ENCODE data around the gene PRAMEF27. TPM values are rescaled to one million over a fixed set of nuclear protein-coding genes. Genes with fewer than 3 reads are reported as not detected.

The PRAMEF27 gene
- total RNA-seq, 2 experiments from 2014 or later: not detected

Other genes starting within 250 kb of the PRAMEF27 start
- gene PRAMEF11, start 225.2 kb downstream of the PRAMEF27 start, total RNA-seq (2014; rRNA removed; shearing (Covaris generic)): not detected in 2 replicates
- gene PRAMEF11, start 225.2 kb downstream of the PRAMEF27 start, total RNA-seq (2022): not detected in 2 replicates
- not detected in 2 replicates for gene HNRNPCL1, start 207.9 kb downstream of the PRAMEF27 start, total RNA-seq (2014; rRNA removed; shearing (Covaris generic))
- not detected in 2 replicates for gene HNRNPCL1, start 207.9 kb downstream of the PRAMEF27 start, total RNA-seq (2022)
- not detected in 2 replicates for gene PRAMEF2, start 199.5 kb downstream of the PRAMEF27 start, total RNA-seq (2014; rRNA removed; shearing (Covaris generic))
- gene PRAMEF2, start 199.5 kb downstream of the PRAMEF27 start, total RNA-seq (2022): not detected in 2 replicates
- not detected in 2 replicates for gene PRAMEF4, start 170.4 kb downstream of the PRAMEF27 start, total RNA-seq (2014; rRNA removed; shearing (Covaris generic))
- not detected in 2 replicates for gene PRAMEF4, start 170.4 kb downstream of the PRAMEF27 start, total RNA-seq (2022)
- not detected in 2 replicates for gene PRAMEF10, start 158.3 kb downstream of the PRAMEF27 start, total RNA-seq (2014; rRNA removed; shearing (Covaris generic))
- gene PRAMEF10, start 158.3 kb downstream of the PRAMEF27 start, total RNA-seq (2022): not detected in 2 replicates
- not detected in 2 replicates for gene PRAMEF7, start 140.0 kb downstream of the PRAMEF27 start, total RNA-seq (2014; rRNA removed; shearing (Covaris generic))
- not detected in 2 replicates for gene PRAMEF7, start 140.0 kb downstream of the PRAMEF27 start, total RNA-seq (2022)
- gene PRAMEF6, start 109.0 kb downstream of the PRAMEF27 start, total RNA-seq (2014; rRNA removed; shearing (Covaris generic)): not detected in 2 replicates
- not detected in 2 replicates for gene PRAMEF6, start 109.0 kb downstream of the PRAMEF27 start, total RNA-seq (2022)
- gene HNRNPCL3, start 4.2 kb upstream of the PRAMEF27 start, total RNA-seq (2014; rRNA removed; shearing (Covaris generic)): not detected in 2 replicates
- gene HNRNPCL3, start 4.2 kb upstream of the PRAMEF27 start, total RNA-seq (2022): not detected in 2 replicates
- not detected in 2 replicates for gene PRAMEF25, start 14.2 kb upstream of the PRAMEF27 start, total RNA-seq (2014; rRNA removed; shearing (Covaris generic))
- not detected in 2 replicates for gene PRAMEF25, start 14.2 kb upstream of the PRAMEF27 start, total RNA-seq (2022)
- not detected in 2 replicates for gene HNRNPCL2, start 60.3 kb upstream of the PRAMEF27 start, total RNA-seq (2014; rRNA removed; shearing (Covaris generic))
- not detected in 2 replicates for gene HNRNPCL2, start 60.3 kb upstream of the PRAMEF27 start, total RNA-seq (2022)
- not detected in 2 replicates for gene PRAMEF26, start 99.4 kb upstream of the PRAMEF27 start, total RNA-seq (2014; rRNA removed; shearing (Covaris generic))
- not detected in 2 replicates for gene PRAMEF26, start 99.4 kb upstream of the PRAMEF27 start, total RNA-seq (2022)
- not detected in 2 replicates for gene HNRNPCL4, start 109.1 kb upstream of the PRAMEF27 start, total RNA-seq (2014; rRNA removed; shearing (Covaris generic))
- not detected in 2 replicates for gene HNRNPCL4, start 109.1 kb upstream of the PRAMEF27 start, total RNA-seq (2022)
- not detected in 2 replicates for gene PRAMEF9, start 115.3 kb upstream of the PRAMEF27 start, total RNA-seq (2014; rRNA removed; shearing (Covaris generic))
- not detected in 2 replicates for gene PRAMEF9, start 115.3 kb upstream of the PRAMEF27 start, total RNA-seq (2022)
- gene PRAMEF13, start 144.8 kb upstream of the PRAMEF27 start, total RNA-seq (2014; rRNA removed; shearing (Covaris generic)): not detected in 2 replicates
- not detected in 2 replicates for gene PRAMEF13, start 144.8 kb upstream of the PRAMEF27 start, total RNA-seq (2022)
- gene PRAMEF18, start 169.6 kb upstream of the PRAMEF27 start, total RNA-seq (2014; rRNA removed; shearing (Covaris generic)): not detected in 2 replicates
- not detected in 2 replicates for gene PRAMEF18, start 169.6 kb upstream of the PRAMEF27 start, total RNA-seq (2022)
- gene PRAMEF5, start 197.6 kb upstream of the PRAMEF27 start, total RNA-seq (2014; rRNA removed; shearing (Covaris generic)): not detected in 2 replicates
- gene PRAMEF5, start 197.6 kb upstream of the PRAMEF27 start, total RNA-seq (2022): not detected in 2 replicates
- not detected in 2 replicates for gene PRAMEF8, start 228.6 kb upstream of the PRAMEF27 start, total RNA-seq (2014; rRNA removed; shearing (Covaris generic))
- gene PRAMEF8, start 228.6 kb upstream of the PRAMEF27 start, total RNA-seq (2022): not detected in 2 replicates
- not detected in 2 replicates for gene PRAMEF33, start 247.0 kb upstream of the PRAMEF27 start, total RNA-seq (2014; rRNA removed; shearing (Covaris generic))
- not detected in 2 replicates for gene PRAMEF33, start 247.0 kb upstream of the PRAMEF27 start, total RNA-seq (2022)